ENCODE measurements around the gene CCND1.
"Not testable (repeated sequence)": the region's sequence is repeated elsewhere in the genome, so short reads cannot be mapped to it uniquely, and the experiment has no call there.

Gene CCND1

DNA sequence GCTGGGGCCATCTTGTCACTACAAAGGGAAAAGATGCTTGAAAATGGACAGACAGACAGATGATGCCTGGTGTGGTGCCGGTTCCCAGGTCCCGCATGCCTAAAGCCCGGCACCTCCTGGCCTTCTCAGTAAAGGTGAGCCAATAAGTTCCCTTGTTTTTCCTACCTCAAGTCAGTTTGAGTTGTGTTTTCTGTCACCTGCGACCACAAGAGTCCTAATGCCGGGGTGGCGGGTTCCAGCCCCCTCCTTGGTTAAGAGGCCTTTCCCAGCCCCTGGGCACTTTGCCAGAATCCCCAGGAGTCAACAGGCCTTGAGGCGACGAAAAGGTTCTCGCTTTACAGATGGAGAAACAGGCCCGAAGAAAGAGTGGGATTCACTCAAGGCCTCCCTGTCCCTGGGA is 53.8 kb downstream of the CCND1 start:
- DNase-seq, result no peak

DNA sequence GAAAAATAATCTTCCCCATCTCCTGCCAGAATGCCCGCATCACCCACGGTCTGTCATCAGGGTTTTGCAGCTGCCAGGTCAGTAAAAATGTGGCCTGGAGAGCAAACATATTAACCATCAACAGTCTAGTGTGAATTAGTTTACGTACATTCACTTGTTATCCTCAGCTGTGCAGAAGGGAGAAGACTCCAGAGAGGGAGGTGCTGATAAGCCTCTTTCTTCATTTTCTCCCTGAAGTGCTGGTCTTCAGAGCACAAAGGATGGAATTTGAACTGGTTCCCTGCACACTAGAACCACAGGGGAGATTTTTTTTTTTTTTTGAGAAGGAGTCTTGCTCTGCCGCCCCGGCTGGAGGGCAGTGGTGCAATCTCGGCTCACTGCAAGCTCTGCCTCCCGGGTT is 54.6 kb downstream of the CCND1 start:
- no peak for DNase-seq

DNA sequence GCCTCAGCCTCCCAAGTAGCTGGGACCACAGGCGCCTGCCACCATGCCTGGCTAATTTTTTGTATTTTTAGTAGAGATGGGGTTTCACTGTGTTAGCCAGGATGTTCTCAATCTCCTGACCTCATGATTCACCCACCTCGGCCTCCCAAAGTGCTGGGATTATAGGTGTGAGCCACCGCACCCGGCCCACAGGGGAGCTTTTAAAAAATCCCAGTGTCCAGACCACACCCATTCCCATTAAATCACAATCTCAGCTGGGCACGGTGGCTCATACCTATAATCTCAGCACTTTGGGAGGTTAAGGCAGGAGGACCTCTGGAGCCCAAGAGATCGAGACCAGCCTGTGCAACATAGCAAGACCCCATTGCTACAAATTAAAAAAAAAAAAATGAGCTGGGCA is 55.0 kb downstream of the CCND1 start:
- not testable (repeated sequence) for DNase-seq

DNA sequence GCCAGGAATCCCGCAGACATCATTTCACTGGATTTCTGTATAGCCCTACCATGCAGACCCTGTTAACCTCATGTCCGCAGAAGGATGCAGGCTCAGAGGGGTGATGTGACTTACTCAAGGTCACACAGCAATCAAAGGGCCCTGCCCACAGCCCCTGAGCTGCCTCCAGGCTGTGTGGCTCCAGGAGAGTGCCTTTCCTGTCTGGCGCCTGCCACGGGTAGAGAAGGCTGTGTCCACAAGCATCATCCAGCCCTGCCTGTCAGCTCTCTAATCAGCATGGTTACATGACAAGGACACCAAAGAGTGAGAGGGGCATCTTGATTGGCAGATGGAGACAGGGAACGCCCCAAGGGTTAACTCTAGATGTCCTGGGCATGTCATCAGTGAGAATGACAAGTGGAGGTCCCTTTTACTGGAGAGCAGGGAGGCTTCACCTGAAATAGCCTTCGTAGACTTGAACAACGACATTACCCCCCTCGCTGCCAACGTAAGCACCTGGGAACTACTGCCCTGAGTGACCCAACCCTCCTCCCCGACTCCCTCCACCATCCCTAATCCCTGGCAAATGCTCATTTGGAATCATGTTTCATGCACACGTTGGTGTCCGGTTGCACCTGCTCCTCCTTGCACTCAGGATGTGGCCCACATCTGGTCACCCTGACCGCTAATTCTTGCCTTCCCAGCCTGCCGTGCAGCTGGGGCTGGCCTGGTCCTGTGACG is 56.0 kb downstream of the CCND1 start:
- DNase-seq, result no peak

DNA sequence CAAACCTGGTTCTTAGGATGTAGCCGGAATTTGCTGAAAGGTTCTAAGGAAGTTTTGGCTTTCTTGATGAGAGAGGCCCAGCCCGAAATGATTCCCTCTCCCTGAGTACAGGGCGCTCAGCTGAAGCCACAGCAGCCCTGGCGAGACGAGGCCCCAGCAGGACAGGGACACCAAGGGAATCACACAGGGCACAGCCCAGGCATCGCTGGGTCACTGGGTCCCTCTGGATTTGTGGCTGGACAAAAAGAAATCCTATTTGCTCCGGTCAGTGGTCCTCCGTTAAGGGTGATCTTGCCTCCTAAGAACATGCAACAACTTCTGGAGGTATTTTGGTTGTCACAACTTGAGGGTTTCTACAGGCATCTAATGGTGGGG is 56.5 kb downstream of the CCND1 start:
- no peak for DNase-seq

DNA sequence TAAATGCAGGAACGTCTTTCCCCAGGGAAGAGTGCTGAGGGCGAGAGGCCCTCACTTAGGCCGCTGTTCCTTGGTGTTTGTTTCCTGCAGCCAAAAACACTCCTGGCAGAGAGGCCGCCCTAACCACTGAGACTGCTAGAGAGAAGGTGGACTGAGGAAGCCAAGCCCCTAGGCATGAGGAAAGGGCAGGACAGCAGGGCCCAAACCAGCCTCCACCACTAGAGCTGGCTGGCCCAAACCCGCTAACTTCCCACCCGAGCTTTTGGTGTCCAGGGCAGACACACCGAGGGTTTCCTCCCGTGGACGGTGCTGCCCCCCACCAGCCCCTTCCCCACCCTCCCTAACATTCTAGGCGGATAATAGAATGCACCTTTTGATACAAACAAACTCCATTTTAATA is 56.9 kb downstream of the CCND1 start:
- DNase-seq, result no peak

DNA sequence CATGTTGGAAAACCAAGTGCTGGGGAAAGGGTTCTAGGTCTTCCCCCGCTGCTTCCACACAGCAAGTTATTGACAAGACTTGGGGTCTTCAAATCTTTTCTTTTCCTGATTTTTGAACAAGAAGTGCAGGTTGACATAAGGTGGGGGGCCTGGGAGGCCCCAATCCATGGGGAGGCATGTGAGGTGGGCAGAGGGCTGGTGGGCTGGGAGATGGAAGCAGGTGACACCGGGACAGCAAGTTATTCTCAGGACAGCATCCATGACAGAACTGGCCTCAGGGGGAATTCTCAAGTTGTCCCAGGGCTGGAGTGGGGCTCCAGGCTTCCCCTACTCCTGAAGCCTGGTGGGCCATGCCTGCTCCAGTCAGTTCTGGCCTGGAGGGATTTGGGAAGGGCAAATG is 57.4 kb downstream of the CCND1 start:
- DNase-seq, result no peak

DNA sequence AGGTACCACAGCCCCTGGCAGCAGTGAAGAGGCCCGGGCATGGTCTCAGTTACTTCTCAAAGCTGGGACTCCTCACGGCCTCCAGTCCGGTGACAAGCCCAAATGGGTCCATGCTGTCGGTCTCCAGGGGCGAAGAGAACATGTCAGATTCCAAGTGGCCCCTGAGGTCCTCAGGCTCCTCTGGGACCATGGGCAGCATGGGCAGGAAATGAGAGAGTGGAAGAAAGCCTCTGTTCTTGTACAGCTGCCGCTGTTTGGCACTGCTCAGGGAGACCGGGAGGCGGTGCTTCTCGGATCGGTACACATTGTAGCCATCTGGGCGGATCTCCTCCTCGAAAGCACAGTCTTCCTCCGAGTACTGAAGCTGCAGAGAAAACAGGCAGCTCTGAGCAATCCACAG is 58.3 kb downstream of the CCND1 start:
- DNase-seq, result no peak

DNA sequence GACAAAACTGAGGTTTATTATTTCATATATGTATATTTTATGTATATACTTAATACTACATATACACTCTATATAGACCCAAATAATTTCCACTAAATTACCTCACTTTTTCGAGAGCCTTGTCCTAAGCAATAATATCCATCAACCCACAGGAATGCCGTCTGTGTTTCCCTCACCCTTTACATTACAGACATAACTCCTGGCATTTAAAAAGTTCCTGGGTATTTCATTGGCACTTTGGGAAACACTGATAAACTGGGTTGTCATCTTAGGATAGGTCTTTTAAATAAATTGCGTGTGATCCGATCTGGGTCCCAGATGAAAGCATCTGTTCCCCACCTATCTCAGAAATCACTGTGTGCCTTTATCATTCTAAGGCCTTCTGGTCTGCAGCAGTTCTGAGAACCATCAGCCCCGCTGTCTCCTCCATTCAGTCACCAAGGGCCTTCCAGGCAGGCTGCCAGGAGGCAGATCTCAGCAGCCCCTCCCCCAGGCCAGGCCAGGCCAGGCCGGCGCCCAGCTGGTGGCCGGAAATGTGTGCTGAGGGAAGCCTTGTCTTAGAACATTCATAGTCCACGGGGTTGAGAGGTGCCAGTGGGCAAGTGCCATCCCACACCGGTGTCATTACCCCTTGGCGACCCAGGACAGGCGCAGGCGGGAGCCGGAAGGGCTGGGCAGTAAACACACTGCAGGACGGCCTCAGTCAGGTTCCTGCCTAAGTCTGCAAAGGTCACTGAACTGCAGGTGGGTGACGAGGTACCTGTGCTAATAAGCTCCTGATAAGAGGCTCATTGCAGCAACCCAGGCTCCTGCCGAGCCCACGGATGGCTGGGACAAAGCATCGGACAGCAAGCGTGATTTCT is 59.6 kb downstream of the CCND1 start:
- DNase-seq, result no peak

DNA sequence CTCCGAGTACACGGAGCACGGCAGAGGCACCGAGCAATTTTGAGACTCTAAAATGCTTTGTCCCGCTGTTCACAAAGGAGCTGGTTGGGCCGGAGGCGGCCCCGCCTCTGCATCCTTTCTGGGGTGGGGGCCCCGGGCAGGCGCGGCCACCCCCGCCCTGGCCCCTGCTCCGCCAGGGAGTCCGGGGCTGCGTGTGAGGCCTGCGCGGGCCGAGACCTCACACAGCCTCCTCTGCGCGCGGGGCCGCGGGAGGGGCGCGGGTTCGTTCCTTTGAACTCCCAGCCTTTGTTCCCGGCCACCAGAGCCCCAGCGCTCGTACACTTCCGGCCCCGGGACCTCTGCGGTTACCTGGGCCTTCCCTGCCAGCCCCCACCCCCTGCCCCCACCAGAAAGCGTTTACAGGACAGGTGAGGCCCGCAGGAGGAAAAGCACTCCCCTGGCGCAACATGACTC is 61.3 kb downstream of the CCND1 start:
- DNase-seq, result no peak

DNA sequence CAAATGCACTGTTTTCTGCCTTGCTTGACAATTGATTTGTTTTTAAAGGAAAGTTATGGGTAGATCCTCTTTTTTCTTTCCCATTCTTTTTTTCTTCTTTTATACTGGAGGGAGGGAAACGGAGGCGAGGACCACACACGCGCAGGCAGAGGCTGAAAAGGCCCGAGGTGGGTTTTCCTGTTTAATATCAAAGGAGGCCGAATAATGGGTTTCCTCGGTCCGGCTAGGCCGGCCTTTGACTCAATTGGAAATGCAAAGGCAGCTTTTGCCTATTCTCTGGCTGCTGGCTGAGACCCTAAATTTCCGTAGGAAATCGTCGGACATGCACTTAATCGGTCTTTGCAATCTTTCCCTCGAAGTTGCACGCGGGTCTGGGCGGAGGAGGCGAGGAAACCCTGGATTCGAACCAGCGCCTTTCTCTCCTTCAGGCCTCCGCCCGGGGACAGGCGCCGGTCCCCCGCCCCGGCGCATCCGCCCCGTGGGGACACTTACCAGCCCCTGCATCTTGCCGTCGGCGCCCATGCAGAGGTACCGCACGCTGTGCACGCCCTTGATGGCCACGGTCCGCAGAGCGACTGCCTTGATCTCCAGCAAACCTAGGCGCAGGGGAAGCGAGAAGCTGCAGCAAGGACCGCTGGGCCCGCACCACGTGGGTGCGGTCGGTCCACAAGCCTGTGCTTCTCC is 62.0 kb downstream of the CCND1 start:
- DNase-seq, result no peak

DNA sequence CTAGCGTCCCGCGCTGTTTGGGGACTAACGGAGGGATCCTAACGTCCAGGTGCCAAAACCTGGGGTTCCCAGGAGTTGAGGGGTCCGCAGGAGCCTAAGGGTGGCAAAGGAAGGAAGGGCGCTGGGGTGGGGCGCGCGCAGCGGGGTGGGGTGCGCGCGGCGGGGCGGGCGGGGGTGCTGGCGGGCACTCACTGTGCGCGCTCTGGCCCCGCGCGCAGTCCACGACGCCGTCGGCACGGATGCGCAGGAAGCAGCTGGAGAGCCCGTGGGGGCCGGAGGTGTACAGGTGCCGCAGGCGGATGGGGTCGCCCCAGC is 62.5 kb downstream of the CCND1 start:
- DNase-seq, result no peak
